ENCODE data around the gene AFDN.

DNA sequence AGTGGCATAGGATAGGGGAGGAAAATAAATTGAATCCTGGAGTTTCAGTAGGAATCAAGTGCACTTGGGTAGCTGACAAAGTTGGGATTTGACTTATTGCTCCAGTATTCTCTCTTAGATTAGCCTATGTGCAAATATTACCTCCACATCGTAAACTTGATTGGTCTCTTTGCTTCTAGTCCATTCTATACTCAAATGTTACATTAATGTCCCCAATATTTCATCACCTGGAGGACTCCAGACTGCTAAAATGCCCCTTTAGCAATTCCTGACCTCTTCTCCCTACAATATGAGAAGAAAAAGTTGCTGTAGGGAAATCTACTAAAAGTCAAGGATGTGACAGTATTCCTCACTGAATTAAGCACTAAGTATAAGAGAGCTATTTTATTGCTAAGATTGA is 16.3 kb downstream of the AFDN start:
- TF ChIP-seq EP300 (IDR thresholded peaks at IDR 0.05) (no peak), POLR2A (IDR thresholded peaks at IDR 0.05) (no peak)
- TF ChIP-seq, protein P1, sequence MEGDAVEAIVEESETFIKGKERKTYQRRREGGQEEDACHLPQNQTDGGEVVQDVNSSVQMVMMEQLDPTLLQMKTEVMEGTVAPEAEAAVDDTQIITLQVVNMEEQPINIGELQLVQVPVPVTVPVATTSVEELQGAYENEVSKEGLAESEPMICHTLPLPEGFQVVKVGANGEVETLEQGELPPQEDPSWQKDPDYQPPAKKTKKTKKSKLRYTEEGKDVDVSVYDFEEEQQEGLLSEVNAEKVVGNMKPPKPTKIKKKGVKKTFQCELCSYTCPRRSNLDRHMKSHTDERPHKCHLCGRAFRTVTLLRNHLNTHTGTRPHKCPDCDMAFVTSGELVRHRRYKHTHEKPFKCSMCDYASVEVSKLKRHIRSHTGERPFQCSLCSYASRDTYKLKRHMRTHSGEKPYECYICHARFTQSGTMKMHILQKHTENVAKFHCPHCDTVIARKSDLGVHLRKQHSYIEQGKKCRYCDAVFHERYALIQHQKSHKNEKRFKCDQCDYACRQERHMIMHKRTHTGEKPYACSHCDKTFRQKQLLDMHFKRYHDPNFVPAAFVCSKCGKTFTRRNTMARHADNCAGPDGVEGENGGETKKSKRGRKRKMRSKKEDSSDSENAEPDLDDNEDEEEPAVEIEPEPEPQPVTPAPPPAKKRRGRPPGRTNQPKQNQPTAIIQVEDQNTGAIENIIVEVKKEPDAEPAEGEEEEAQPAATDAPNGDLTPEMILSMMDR (IDR thresholded peaks at IDR 0.05), result no peak
